ENCODE results near the gene FAM9A.
"Not testable (repeated sequence)": the region's sequence is repeated elsewhere in the genome, so short reads cannot be mapped to it uniquely, and the experiment has no call there.

FAM9A gene

DNA sequence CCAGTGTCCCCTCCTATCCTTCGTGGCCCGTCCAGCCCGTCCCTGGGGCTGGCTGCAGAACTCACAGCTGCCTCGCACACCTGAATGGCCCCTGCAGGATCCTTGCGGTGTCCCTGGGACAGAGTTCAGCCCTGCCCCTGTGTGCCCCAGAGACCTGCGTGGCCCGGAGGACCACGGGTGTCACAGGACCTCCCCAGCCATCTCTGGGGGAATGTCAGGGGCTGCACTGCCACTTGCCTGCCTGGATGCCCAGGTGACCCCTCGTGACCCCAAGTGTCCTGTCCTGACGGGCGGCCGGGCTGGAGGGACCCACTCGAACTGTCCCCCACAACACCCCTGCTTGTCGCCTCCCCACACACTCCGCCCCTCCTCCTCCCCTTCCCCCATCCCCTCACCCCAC is 832 bp downstream of the FAM9A start:
- DNase-seq = not testable (repeated sequence)

DNA sequence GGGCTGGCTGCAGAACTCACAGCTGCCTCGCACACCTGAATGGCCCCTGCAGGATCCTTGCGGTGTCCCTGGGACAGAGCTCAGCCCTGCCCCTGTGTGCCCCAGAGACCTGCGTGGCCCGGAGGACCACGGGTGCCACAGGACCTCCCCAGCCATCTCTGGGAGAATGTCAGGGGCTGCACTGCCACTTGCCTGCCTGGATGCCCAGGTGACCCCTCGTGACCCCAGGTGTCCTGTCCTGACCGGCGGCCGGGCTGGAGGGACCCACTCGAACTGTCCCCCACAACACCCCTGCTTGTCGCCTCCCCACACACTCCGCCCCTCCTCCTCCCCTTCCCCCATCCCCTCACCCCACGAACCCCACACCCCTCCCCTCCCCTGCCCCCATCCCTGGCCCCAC is 1.9 kb downstream of the FAM9A start:
- DNase-seq = not testable (repeated sequence)

GRCh38 chrX:8798702-8799101 is 2.5 kb downstream of the FAM9A start:
- DNase-seq = not testable (repeated sequence)

GRCh38 chrX:8787119-8787518 is 14.1 kb downstream of the FAM9A start:
- DNase-seq = not testable (repeated sequence)

GRCh38 chrX:8784162-8784561 is 17.0 kb downstream of the FAM9A start:
- no peak for DNase-seq

- DNase-seq = no peak
These were observed 17.5 kb downstream of the FAM9A start for GRCh38 chrX:8783714-8784098.

DNA sequence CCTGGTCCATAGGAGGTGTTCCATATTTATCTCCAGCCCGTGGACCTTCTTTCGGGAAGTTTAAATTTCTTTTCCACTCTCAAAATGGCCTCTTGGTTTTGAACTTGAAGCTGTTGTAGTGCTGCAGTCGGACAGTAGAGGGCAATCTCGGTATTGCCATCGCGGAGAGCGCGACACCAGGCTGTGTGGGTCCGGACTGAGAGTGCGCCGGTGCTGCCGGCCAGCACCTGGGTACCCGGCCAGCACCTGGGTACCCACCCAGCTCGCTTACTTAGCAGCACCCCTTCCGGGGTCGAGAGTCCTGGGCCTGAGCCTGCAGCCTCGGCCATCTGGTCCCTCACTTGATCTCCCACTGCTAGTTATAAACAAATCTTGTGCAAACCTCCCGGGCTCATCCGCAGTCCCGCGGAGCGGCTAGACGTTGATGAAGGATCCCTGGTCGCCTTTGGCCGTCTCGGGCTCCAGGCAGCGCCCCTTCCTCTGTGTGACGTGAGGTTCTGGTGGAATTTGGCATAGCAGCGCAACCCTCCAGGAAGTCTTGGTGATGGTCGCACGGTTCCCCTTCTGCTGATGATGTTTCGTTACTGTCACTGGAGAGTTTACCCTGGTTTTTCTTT is 18.0 kb downstream of the FAM9A start:
- no peak for DNase-seq

GRCh38 chrX:8782595-8782994 is 18.6 kb downstream of the FAM9A start:
- DNase-seq = no peak

GRCh38 chrX:8781921-8782320 is 19.3 kb downstream of the FAM9A start:
- not testable (repeated sequence) for DNase-seq

DNA sequence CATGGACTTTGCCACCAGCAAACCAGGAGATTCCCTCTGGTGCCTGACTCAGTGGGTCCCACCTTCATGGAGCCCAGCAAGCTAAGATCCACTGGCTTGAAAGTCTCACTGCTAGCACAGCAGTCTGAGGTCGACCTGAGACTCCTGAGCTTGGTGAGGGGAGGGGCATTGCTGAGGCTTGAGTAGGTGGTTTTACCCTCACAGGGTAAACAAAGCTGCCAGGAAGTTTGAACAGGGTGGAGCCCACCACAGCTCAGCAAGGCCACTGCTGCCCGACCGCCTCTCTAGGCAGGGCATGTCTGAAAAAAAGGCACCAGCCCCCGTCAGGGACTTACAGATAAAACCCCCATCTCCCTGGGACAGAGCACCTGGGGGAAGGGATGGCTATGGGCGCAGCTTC is 28.1 kb downstream of the FAM9A start:
- no peak for DNase-seq

GRCh38 chrX:8760021-8760420 is 41.2 kb downstream of the FAM9A start:
- DNase-seq = no peak

- not testable (repeated sequence) for DNase-seq
These were observed 42.5 kb downstream of the FAM9A start for GRCh38 chrX:8758706-8759105.

GRCh38 chrX:8757609-8758389 is 43.4 kb downstream of the FAM9A start:
- DNase-seq = not testable (repeated sequence)

DNA sequence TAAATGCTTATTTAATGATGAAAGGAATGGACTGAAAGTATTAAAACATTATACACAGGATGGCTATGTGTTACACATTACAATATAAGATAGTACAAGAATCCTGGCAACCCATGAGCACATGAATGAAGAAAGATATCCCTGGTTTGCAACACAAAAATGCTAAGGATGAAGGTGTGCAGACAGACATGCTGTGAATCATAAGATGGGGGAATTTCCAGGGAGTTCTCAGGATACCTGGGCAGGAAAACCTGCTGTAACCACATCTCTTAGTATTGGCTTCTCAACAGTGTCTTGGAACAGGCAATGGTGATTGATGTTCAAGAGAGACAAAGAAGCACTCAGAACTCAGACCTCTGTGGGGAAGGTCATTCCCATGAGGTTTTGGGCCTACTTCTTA is 45.4 kb downstream of the FAM9A start:
- no peak for DNase-seq

DNA sequence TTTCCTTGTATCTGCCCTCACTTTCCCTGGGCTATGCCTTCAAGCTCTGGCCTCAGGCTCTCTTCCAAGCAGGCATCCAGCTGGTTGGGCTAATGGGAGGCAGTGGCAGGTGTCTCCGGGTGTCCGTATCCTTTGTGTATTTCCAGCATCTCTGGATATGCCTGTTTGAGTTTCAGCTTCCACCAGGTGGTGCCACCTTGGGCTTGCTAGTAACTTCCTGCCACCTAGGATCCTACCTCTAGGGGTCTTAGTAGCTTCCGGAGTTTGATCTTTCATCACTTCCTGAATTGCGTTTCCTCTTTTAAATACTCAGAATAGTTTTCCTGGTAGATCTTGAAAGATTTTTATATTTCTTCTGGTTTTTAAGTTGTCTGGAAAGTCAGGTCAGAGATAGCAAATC is 46.1 kb downstream of the FAM9A start:
- DNase-seq = no peak

DNA sequence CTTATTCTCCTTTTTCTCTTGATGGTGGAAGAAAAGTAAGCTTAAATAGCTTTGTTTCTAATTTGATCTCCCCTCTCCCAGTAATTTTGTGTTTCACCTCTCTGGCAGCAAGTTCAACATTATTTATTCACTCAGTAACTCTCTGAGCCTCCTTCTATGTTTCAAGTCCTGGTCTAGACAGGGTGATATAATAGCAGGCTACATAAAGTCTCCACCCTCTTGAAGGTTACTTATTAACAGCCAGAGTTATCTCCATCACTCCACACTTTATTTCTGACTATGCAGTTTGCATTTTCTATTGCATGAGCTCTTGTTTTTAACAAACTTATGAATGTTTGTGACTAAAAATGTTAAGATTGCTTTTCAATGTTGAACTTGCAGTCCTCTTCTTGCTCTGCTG is 51.5 kb downstream of the FAM9A start:
- DNase-seq = no peak

GRCh38 chrX:8748855-8749254 is 52.3 kb downstream of the FAM9A start:
- DNase-seq = no peak

- DNase-seq = peak in 1 of 2 experiments; percentile 36
These were observed 58.0 kb downstream of the FAM9A start for GRCh38 chrX:8743126-8743732.

DNA sequence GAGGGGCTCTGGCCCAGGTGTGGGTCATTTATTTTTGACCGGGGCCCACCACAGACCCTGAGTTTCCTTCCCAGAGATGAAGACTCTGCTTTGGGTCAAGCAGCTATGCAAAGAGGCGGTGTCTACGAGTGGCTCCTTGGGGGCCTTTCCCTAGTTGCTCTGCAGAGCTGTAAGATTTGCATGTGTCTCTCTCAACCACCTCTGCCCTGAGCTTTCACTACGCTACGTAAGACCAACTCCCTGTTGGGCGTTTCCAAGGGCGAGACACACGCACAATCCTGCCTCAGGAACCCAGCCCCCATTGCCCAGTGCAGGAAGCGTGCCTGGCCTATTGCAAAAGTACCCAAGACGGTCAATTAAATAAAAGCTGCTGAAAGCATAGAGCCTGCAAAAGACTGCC is 59.2 kb downstream of the FAM9A start:
- no peak for DNase-seq

All from NCI-H187 (cell line).